ENCODE measurements around the gene TCN2.

DNA sequence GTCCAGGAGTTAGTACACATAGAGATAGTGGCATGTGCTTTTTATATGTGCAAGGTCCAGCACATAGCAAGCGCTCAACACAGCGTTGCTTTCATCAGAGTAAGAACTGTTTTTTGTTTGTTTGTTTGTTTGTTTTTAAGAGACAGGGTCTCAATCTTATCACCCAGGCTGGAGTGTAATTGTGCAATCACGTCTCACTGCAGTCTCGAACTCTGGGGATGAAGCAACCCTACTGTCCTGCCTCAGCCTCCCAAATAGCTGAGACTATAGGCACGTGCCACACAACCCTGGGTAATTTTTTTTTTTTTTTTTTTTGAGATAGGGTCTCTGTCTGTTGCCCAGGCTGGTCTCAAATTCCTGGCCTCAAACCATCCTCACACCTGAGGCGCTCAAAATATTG is 10.8 kb downstream of the TCN2 start:
- TF ChIP-seq POLR2A (IDR thresholded peaks at IDR 0.05) (no peak), POLR2AphosphoS5 (IDR thresholded peaks at IDR 0.05) (no peak)
- TF ChIP-seq, protein P1, sequence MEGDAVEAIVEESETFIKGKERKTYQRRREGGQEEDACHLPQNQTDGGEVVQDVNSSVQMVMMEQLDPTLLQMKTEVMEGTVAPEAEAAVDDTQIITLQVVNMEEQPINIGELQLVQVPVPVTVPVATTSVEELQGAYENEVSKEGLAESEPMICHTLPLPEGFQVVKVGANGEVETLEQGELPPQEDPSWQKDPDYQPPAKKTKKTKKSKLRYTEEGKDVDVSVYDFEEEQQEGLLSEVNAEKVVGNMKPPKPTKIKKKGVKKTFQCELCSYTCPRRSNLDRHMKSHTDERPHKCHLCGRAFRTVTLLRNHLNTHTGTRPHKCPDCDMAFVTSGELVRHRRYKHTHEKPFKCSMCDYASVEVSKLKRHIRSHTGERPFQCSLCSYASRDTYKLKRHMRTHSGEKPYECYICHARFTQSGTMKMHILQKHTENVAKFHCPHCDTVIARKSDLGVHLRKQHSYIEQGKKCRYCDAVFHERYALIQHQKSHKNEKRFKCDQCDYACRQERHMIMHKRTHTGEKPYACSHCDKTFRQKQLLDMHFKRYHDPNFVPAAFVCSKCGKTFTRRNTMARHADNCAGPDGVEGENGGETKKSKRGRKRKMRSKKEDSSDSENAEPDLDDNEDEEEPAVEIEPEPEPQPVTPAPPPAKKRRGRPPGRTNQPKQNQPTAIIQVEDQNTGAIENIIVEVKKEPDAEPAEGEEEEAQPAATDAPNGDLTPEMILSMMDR (IDR thresholded peaks at IDR 0.05 in 8 of 11, conservative IDR thresholded peaks at IDR 0.05 in 3 of 11), result no peak

Data from spleen (tissue), 7 donors.